ENCODE results near the gene SREBF1.

Gene SREBF1

DNA sequence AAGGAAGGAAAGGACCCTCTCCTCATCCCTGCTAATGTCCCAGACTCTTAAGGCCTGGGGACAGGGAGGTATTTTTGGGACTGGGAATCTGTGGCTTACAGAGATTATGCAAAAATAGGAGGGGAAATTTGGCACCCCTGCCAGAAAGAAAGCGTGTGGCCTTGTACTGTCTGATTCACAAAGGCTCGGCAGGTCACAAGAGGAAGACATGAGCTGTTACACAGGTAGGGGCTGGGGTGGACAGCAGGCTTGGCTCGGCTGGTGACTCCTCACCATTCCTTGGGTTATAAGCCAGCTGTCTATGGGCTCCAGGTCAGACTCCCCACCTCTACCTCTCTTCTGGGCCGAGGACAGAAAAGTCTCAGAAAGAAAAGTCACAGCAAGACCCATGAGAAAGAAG, 20.7 kb upstream of the SREBF1 start:
- DNase-seq: no peak

DNA sequence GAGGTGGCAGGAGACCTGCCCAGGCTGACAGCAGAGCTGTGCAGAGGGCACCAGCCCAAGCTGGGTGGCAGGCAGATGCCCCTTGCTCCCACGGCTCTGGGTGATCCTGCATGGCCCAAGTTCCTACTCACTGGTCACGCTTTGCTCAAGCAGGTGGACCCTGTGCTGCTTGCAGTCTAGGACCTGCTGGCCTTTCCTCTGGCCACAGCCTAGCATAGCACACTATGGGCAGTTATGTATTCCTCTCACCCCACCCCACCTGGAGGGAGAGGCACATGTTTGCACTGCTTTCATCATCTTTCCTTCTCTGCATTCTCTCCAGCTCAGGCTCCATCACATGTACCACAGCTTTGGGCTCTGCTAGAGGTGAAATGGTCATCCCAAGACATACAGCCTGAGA, 19.6 kb upstream of the SREBF1 start:
- DNase-seq: no peak

DNA sequence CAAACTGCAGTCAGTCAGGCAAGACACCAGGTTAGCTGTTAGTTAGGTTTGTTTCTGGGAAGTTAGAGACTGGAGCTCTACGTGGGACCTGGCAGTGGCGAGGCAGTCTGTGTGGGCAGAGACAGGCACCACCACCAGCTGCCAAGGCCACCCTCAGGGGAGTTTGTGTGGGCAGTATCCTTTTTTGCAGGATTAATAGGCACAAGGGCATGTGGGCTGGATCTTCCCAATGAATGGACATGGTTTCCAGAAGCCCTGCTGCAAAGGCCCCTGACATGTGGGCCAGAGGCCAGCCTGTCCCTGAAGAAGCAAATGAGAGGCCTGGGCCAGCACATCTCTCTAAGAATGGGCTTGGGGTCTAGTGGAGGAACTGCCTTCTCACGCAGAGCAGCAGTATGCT, 19.2 kb upstream of the SREBF1 start:
- DNase-seq: no peak

DNA sequence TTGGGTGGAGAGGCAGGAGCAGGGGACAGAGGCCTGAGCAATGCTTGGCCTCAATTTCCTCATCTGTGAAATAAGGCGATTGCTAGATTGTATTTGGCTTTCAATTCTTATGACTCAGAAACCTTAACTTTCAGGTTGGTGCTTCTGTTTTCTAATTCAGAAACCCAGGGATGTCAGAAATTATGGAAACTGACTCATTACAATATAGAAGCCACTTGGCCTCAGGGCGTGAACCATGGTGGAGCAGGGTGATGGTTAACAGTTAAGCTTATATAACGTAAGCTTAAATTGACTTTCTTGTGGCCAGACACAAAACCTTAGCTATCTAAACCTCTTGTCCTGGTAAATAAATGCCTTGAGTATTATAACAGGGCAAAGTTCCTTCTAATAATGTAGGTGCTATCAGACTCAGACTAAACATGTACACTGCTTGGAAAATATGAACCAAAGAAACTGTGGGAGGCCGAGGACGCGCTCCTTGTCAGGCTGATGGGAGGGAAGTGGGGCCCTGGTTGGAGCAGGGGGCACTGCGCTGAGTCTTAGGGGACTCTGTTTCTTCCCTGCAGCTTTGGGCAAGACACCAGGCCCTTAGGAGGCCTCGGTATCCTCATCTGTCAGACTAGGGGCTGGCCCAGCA, 17.1 kb upstream of the SREBF1 start:
- DNase-seq: no peak

DNA sequence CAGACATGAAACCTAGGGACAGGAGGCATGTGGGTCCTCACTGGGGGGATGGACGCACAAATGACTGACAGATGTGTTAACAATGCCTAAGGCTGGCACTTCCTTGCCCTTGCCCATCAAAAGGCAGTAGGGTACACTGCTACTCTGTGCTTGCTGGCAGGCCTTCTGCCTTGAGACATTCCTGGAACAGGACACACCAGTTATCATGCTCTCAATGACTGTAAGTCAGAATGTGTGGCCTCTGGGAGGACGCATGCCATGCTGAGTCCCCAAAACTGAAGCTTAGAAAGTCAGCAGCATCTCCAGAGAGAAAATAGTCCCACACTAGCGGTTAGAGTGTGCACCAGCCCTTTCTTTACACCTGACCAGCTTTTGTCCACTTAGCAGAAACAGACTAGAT, 16.1 kb upstream of the SREBF1 start:
- DNase-seq: no peak

DNA sequence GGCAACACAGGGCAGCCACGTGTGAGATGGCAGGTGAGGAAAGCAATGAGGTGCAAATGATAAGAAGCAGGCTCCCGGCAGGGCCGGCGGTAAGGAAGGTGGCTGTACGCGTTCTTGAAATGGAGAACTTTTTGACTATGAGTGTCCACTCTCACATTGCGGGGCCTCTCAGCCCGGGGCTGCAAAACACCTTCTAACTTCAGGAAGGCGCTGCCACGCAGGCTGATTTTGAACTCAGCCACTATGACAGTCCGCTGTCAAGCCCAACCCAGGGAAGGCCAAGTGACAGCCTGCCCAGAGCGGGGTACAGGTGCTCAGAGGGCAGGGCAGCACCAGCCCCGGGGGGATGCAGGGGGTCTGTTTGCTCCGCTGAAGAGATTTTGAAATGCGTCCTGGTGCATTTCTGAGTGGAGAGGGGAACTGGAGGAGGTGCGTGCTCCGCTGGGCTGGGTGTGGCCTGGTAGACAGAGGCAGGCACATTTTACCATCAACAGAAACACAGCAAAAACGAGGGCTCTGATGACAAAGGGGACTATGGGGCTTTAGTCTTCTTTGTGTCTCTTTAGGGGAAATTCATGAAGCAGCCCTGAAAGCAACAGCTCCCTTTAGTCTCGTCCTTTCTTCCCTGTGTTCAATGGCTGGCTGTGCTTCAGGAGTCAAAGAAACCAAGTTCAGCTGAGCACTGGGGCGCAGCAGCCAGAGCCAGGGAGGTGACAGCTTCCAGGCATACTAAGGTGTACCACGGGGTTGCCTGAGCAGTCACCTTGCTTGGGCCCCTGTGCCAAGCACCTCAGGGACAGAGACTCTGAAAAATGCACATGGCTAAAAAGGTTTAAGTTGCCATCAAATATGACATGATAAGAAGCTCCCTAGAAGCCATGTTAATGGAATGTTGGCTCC, 14.6 kb upstream of the SREBF1 start:
- no peak for DNase-seq

DNA sequence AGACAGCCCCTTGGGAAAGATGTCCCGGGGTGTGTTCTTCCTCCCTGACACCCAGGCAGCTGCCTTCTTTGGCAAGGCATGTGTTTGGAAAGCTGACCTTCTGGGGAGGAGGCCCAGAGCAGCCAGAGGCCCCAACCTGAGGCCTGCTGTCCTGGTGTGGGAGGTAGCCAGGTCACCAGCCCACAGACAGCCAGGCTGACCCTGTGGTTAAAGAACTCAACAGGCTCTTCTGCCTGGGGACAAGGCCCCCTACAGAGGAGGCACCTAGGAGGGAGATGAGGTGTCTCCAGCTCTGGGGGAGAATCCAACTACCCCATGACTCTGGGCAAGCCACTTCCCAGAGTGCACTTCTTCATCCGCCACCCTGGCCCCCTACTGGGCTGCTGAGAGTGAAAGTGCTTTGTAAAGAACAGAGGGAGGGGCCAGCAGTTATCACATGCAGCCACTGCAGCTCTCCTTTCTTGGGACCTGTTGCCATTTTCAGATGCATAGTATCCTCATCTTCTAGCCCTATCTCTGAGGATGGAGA, 13.1 kb upstream of the SREBF1 start:
- DNase-seq: no peak

DNA sequence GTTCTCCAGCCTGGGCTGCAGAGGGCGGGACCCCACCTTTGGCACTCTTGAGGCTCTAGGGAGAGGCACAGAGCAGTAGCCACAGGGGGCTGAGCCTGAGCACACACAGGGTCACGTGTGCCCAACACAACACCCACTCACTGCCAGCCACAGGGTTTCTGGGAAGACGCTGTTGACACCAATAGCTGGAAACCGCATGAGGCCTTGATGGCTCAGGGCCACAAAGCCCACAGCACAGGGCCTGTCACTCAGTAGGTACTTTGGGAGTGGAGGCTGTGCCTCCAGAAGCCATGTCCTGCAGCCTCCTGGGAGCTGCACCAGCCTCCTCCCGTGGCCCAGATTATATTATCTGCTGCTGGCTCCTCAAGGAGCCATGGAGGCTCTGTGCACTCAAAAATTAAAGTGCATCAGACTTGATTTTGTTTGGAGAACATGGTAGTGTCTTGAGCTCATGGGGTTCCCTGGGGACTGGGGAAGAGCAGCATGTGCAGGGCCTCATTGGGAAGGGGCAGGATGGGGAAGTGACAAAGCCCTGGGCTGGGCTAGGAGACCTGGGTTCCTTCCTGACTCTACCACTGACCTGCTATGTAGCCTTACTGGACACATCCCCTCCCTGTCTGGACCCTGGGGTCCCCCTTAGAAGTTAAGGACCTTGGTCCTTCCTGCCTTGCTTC, 12.5 kb upstream of the SREBF1 start:
- no peak for DNase-seq

DNA sequence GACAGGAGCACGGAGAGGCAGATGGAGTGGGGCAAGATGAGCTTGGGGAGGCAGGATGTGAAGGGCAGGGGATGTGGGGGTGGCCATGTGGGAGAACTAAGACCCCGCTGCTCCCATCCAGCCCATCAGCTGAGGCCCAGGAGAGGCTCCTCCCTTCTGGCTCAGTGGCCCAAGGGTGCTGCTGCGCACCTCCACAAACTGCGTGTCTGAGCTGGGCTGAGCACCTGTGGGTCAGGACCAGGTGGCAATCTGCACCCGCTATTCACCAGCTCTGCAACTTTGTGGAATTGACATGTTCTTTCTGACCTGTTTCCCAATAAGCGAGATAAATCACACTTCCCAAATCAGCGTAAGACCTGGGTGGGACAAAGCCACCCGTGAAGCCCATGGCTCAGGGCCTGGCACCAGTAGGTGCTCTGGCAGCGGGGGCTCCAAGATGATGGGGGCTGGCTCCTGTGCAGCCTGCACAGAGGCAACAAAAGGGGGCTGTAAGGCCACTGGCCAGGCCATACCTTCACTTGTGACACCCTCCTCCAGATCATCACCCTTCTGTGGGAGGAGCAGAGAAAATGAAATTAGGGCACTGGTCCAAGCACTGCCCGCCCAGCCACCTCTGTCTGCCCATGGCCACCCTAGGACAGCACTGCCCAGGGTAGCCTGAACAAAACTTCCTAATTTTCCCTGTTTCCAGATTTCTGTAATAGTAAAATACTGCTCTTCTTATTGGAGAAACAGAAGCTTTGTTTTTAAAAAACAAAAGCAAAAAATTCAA, 11.7 kb upstream of the SREBF1 start:
- no peak for DNase-seq

DNA sequence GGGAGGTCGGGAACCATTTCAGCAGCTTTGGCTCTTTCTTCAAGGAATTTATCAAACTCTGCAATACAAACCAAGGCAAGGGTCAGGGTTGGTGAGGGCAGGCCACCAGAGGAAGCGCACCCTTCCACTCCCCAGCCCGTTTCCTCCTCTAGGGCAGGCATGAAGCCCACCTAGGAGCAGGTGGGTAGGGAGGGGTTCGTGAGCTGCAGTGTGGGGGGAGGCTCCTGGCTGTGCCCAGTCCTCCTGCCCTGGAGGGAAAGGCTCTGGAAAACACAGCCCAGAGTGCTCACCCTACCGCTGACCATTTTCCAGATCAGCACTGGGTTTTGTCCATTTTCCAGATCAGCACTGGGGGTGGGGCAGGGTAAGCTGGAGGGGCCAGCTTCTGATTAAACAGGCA, 10.9 kb upstream of the SREBF1 start:
- no peak for DNase-seq

DNA sequence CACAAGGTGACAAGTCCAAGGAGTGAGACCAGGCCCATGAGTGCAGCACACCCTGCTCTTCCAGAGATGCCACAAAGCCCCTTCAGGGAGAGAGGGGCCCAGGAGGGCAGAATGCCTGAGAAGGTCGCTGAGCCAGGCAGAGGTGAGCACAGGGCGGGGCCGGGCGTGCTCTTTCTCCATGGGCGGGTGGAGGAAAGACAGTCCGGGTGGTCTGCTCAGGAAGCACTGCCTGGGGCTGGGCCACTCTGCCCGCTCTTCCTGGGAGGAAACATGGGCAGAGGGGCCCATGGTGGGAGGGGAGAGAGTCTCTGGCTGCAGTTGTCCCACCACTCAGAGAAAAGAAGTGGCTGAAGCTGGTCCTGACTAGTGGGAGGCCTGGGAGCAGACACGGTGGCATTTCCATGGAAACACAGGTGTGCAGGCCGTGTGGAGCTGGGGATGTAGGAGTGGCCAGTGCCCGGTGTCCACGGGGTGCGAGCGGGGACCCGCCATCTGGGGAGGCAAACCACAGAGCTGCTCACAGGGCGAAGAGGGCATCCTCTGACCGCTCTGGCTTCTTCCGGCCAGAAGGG, 10.4 kb upstream of the SREBF1 start:
- DNase-seq: no peak

DNA sequence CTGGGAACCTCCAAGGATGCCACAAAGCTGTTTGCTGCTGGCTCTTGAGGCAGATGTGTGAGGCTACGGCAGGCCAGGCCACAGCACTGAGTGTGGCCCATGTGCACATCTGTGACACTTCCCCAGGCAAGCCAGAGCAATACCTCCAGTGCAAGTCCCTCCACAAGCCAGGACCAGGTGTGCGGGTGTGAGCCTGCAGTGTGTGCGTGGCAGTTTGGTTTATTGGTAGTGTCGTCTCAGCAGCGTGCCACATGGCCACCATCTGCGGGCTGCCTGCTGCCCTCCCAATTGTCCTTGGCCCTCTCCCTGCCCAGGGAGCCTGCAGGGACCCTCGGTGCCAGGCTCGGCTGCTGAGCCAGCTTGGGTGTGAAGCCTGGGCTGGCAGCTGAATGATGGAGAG, 9.9 kb upstream of the SREBF1 start:
- DNase-seq: no peak

DNA sequence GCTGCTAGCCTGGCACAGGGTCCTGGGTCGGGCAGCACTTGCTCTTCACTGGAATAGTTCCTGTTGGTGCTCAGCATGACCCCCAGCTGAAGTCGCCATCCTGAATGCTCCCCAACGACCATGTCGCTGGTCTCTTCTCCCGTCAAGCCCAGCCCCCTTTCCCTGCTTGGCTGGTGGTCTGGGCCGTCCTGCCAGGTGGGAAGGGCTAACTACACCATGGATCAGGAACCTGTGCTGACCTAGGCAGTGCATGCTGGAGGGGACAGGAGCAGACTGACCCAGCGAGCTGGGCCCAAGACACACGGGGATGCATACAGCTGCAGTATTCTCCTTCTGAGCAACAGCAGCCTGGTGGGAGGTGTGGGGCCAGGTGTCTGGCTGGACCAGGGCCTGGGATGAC, 9.2 kb upstream of the SREBF1 start:
- no peak for DNase-seq

DNA sequence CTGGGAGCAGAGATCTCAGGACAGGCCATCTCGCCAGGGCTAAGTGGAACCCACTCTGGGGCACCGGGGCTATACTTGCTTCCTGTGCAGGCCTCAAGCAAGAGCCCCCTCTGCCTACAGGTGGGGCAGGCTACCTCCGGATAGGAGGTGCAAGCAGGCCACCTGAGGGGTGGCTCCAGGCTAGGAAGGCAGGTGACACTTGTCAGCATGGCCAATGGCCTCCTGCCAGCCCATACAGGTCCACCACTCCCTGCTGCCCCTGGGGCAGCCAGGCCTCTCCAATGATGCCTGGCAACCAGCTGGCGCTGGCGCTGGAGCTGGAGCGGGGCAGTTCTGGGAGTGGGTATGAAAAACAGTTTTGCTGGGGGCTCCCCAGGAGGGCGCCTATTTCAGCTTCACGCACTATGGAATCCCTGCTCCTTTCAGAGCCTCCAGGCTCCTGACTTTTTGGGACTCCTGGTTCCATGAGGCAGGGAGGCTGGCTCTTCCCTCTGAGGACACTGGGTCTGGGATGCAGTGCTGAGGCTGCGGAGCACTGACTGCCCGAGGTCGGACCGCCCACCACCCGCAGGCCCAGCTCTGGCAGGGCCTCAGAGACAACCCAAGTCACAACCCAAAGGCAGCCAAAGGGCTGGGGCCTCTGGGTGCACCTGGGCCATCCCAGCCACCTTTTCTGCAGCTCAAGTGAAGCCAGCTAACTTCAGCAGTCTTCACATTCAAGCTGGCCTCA, 8.4 kb upstream of the SREBF1 start:
- DNase-seq: no peak

DNA sequence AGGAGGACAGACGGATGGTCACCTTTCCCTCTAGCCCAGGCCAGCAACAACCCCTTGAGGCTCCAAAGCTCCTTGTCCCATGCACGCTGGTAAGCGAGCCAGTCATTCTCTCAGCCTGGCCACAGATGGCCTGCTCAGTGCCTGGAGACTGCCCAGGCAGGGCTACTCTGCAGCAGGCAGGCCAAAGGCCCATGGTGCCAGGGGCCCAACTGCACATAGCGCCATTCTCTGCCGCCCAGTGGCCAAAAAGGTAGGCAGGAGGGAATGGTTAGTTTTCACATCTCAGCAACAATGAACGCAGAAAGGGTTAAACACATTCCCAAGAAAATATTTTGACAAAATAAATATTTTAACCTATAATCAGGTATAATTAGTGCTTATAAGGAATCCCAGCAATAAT, 7.7 kb upstream of the SREBF1 start:
- DNase-seq: no peak

DNA sequence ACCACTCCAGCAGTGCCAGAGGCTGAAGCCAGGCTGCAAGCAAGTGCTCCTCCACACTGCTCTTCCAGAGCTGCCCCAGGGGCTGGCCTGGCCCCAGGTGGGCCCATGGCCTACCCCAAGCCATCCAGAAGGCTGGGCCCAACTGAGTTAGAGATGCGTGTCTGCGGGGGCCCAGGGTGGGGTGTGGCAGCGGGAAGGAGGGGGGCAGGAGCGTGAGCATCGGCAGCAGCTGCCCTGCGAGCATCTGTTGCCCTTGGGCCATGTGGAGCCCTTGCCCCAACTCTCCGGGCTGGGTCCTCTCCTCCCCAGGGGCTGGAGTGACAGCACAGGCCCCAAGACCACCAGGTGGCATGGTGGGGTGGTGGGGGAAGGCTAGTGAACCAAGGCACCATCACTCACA, 7.3 kb upstream of the SREBF1 start:
- peak; percentile 56 for DNase-seq

DNA sequence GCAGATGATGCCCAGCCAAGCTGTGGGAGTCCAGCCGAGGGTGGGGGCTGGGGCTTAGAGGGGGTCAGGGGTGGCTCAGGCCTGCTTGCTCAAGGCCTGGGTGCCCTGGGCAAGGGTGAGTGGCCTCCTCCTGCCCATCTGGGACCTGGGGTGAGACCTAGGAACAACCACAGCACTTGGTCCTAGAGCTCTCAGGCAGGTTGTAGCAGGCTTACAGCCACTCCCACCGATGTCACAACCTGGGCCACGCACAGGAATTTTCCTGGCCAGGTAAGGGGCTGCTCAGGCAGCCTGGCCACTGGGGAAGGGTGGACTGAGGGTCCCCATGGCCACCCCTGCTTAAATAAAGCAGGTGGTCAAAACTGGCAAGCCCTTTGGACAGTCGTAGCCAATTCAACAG, 6.3 kb upstream of the SREBF1 start:
- DNase-seq: peak; percentile 57

DNA sequence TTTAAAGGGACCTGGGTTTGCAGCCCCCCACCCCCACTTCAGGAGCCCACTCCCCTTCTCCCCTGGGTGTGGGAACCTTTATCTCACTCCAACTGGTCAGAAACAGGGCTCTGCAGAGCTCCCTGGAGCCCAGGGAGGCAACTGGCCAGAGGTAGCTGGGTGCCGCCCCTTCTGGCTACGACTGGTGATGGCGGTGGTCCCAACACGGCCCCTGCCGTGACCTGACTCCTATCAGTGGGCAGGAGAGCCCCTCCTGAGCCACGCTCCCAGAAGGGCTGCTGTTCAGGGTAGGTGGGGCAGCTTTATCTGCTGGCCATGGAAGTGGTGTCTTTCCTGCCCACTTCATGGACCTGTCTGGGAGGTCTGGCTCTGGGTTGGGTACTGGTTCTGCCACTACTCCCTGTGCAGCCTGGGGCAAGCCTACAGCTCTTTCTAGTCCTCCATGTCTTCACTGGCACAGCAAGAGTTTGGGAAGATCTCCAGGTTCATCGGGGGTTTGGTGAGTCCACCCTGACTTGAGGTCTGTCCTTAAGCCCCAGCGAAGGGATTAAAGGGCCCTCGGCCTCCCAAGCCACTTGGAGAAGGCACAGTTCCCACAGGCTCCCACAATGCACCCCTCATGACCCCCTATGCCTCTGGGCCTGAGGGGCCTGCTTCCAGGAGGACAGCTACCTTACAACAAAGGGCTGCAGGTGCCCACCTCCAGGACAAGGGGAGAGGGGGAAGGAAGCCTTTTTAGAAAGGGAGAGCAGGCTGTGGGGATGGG, 5.5 kb upstream of the SREBF1 start:
- no peak for DNase-seq

DNA sequence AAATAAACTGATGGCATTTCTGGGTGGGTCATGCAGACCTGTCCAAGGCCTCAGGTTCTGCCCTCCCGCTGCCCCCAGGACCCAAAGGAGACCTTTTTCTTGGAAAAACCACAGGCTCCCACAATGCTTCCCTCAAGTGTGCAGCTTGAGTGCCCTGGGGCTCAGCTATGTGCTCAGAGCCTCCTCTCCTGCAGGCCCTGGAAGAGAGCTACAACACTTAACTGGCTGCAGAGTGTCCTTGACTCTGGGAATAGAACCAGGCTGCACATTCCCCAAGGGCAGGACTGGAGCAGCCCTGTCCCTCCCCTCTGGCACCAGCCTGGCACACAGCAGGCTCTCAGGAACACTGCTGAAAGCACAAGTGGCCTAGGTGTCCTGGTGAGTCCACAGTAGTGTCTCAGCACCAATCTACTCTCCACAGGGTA, 4.8 kb upstream of the SREBF1 start:
- peak; percentile 87 for DNase-seq

DNA sequence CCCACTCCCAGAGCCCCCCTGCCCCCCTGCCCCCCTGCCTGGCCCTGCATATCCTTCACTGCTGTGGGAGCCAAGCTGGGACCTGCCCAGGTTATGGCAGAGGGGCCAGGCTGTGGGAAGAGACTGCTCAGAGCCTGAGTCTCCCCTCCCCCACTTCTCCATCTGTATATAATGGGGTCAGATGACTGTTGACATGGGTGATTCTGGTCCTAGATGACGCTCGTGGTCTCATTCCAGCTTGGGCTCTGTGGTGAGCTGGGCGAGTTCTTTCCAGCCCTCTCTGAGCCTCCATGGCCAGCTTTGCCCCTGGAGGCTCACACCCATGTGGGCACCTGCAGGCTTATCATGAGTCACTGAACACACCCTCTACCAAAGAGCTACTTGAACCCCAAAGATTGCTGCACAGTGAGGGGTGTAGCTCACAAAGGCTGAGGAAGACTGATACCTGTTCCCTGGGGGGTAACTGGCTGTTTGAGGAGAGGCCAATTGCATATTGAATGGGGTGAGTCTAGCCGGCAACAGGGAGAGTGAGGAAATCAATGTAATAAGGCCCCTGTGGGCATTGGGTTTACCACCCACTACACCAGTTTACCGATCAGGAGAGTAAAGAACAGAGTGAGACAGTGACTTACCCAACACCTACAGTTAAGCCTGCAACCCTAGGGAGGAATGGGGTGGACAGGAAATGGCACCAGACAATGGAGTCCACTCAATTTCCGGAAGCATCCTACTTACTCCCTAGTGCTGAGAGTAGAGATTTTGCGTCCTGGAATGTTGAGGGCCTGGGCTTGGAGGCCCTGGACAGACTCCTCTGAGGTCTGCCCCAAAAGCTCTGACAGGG, 4.2 kb upstream of the SREBF1 start:
- peak; percentile 78 for DNase-seq

Data from islet precursor cell (in vitro differentiated cells).